NCI-H1092 treated with DMSO at 0.1 percent for 48 hours (cell line): ENCODE measurements around the gene PGAM2.

ENCODE experiments used
- DNase-seq: peaks from one replicate; lab custom pipeline; 2025; lab: John Stamatoyannopoulos, UW

PGAM2 gene

GRCh38 chr7:44064791-44065430 lies 456 bp downstream of the PGAM2 start:
- DNase-seq = no peak

DNA sequence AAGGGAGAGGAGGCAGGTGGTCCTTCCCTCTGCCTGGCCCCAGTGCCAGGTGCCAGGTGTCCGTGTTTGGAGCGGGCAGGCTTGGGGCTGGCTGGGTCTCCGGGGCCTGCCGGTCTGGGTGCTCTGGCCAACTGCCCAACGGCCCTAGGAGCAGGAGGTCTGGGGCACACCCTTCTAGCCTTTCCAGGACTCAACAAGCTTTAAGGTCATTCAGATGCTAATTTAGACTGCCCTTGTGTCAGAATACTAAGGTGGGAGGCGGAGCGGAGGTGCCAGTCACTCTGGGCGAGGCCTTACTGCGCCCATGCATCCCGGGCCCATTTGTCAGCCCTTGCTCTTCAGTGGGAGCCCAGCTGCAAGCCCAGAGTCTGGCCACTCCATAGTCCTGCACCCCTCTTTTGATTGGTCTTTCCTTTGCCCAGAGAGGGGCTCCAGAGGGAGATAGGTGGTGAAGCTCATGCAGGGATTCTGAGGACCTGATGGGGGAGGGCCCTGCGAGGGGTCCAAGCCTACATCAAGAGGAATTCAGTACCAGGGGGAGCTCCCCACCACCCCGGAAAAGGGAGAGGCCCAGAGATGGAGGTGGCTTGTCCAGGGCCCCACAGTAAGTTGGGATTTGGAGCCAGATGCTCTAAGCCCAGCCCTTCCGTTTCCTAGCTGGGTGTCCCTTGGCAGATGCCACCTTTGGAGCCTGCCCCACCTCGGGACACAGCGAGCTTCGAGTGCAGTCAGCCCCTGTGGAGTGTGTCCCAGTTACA lies 1.3 kb downstream of the PGAM2 start:
- DNase-seq = no peak

- DNase-seq = no peak
Observed at GRCh38 chr7:44063547-44063893, 1.8 kb downstream of the PGAM2 start.

GRCh38 chr7:44062903-44063295 lies 2.5 kb downstream of the PGAM2 start:
- no peak for DNase-seq

- DNase-seq = no peak
Observed at GRCh38 chr7:44062180-44062902, 3.0 kb downstream of the PGAM2 start.

GRCh38 chr7:44061645-44062179 lies 3.7 kb downstream of the PGAM2 start:
- DNase-seq = no peak

DNA sequence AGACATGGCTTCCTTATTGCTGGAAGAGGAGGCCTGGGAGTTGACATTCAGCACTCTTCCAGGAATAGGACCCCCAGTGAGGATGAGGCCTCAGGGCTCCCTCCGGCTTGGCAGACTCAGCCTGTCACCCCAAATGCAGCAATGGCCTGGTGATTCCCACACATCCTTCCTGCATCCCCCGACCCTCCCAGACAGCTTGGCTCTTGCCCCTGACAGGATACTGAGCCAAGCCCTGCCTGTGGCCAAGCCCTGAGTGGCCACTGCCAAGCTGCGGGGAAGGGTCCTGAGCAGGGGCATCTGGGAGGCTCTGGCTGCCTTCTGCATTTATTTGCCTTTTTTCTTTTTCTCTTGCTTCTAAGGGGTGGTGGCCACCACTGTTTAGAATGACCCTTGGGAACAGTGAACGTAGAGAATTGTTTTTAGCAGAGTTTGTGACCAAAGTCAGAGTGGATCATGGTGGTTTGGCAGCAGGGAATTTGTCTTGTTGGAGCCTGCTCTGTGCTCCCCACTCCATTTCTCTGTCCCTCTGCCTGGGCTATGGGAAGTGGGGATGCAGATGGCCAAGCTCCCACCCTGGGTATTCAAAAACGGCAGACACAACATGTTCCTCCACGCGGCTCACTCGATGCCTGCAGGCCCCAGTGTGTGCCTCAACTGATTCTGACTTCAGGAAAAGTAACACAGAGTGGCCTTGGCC lies 4.3 kb downstream of the PGAM2 start:
- DNase-seq = no peak

DNA sequence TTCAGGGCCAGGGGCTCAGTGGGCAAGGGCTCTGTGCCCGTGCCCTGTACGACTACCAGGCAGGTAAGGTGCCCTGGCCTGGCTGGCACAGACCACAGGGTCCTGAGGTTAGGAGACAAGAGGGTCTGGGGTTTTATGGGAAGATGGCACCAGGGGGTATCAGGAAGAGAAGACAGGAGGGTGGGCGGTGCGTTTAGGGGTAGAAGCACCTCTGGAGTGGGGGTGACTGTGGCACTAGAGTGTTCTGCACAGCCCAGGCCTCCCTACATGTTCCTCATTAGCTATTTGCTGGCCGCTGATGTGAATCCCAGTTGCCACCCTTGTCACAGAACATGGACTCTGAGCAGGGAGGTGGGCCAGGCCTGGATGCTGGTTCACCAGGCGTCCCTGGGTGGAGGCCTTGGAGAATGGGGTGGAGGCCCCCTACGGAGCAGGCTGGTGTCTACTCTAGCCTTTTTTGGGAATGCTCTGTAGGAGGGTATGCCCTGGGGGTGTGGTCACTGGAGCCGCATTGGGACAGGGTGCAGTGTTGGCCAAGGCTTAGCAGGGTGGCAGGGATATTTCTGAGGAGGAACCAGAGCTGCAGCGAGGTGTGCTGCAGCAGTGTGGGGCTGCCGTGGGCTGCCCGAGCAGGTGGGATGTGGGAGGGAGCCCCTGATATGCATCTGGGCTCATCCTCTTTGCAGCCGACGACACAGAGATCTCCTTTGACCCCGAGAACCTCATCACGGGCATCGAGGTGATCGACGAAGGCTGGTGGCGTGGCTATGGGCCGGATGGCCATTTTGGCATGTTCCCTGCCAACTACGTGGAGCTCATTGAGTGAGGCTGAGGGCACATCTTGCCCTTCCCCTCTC lies 5.0 kb downstream of the PGAM2 start:
- DNase-seq = no peak

DNA sequence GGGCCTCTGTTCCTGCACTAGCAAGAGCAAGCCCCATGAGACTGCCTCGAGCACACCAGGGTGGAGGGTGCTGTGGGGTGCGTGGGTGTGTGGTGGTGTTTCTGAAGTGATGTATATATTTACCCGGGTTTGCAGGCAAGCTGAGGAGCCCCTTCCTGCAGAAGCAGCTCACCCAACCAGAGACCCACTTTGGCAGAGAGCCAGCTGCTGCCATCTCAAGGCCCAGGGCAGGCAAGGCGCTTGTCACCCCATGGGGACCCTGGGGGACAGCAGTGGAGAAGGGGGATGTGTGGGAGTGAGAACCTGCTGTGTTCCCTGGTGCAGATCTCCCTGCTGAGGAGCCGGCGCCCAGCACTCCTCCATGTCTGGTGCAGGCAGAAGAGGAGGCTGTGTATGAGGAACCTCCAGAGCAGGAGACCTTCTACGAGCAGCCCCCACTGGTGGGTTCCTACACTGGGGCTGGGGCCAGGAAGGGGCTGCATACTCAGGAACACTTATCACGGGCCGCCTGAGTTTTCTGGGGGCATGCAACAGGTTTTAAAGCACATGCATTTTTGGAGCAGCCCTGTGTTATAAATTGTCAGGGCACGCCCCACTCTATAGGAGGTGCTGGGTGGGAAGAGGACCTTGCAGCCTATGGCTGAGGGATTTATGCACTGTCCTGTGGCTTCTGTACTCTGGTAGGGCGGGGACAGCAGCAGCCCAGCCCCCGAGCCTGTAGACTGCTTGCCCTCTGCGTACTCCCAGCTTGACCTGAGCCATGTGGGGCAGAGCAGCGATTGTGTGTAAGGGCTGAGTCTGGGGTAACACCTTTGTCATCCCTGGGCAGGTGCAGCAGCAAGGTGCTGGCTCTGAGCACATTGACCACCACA lies 5.9 kb downstream of the PGAM2 start:
- DNase-seq = no peak

- DNase-seq = no peak
Observed at GRCh38 chr7:44058759-44059218, 6.6 kb downstream of the PGAM2 start.

GRCh38 chr7:44057849-44058758 lies 7.3 kb downstream of the PGAM2 start:
- DNase-seq = no peak

DNA sequence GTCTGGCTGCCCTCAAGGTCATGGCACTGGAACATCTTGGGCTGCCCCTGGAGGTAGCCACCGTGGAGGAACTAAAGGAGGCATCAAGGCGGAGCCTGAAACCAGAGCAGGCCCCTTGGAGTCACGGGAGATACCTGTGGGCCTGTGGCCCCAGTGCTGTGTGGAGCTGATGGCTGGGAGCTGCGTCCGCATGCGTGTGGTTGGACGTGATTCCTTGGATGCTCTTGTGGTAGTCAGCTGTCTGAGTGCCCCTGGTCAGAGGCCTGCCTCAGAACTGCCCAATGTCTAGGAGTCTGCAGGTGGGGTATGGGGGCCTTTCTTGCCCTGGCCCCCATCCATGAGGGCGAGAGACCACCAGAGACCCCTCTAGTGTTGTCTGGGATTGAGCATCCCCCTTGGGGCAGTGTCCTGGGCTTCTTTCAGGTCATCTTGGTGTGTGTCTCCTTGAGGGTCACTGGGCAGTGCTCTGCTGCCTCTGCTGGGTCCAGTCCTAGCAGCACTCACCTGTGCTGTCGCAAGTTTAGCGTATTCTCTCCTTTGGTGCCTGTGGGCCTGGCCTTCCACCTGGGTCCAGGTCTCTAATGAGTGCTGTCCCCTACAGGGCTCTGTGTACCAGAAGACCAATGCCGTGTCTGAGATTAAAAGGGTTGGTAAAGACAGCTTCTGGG lies 8.1 kb downstream of the PGAM2 start:
- DNase-seq = no peak

DNA sequence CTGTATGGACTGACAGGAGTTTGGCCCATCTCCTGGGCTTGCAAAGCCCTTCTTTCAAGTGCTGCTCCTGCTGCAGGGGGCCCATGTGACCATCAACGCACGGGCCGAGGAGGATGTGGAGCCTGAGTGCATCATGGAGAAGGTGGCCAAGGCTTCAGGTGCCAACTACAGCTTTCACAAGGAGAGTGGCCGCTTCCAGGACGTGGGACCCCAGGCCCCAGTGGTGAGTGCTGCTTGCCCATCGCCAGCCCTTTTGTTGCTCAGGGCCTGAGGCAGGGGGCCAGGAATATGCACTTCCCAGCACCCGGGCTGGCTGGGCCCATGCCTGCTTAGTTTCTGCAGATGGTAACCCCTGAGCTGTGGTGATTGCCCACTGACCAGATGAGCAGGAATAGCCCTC lies 8.7 kb downstream of the PGAM2 start:
- DNase-seq = no peak

DNA sequence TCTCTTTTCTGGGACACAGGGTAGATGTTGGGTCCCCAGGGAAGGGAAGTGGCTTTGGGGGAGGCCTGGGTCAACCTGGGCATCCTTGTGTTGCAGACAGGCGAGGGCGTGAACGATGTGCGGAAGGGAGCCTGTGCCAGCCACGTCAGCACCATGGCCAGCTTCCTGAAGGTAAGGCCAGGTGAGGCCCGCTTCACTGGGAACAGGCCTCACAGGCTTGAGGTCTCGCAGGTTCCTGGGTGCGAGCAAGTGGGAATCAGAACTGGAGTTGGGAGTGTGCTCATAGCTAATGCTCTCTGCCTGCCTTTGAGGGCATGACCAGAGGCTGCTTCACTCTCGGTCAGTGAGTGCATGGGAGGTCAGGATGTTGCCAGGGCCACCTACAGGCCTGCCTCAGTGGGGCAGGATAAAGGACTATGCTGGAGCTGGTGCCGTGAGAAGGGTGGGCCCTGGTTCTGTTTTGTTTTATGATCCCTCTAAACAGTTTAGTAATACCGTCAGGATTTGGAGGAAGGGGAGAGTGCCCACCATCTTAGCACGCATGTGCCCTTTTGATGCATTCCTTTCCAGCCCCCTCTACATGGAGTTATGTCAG lies 12.5 kb downstream of the PGAM2 start:
- DNase-seq = no peak

GRCh38 chr7:44051611-44052220 lies 13.7 kb downstream of the PGAM2 start:
- DNase-seq = no peak

DNA sequence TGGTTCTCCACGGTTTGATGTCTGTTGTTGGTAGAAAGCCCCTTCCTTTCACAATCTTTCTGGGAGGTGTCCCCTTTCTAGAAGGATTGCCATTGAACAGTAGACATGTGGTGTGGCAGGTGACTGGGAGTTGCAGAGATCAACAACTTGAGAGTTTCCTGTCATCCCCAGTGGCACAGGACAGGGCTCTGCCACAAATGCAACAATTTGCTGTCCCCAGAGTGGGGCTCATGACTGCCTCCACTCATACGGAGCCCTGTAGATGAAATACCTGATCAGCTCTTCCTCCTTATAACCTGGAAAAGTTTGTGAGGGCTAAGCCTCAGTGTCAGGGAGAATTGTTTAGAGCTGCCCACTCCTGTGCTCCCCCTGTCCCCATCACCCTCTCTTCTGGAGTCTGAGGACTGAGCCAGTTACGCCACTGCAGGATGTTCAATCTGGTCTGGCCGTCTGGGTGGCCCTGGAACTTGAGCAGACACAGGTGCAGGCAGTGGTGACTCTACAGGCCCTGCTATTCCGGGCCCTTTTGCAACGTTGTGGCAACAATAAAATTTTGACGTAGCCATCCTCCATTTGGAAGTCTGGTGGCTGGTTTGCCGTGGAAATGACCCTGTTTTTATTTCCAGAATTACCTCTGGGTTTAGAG lies 14.3 kb downstream of the PGAM2 start:
- DNase-seq = no peak
